HG02970 (cell line): ENCODE data around the gene TATDN3.
"Not testable (repeated sequence)": the region's sequence is repeated elsewhere in the genome, so short reads cannot be mapped to it uniquely, and the experiment has no call there.

Experiments
- ATAC-seq: cut with Tn5 transposase; IDR thresholded peaks from one replicate; pipeline ENCODE4 v1.9.1; 2021; ENCODE audit warnings: mild to moderate bottlenecking, moderate library complexity, moderate number of reproducible peaks; ENCODE audit not compliant: unreplicated experiment, low FRiP score

The TATDN3 gene

DNA sequence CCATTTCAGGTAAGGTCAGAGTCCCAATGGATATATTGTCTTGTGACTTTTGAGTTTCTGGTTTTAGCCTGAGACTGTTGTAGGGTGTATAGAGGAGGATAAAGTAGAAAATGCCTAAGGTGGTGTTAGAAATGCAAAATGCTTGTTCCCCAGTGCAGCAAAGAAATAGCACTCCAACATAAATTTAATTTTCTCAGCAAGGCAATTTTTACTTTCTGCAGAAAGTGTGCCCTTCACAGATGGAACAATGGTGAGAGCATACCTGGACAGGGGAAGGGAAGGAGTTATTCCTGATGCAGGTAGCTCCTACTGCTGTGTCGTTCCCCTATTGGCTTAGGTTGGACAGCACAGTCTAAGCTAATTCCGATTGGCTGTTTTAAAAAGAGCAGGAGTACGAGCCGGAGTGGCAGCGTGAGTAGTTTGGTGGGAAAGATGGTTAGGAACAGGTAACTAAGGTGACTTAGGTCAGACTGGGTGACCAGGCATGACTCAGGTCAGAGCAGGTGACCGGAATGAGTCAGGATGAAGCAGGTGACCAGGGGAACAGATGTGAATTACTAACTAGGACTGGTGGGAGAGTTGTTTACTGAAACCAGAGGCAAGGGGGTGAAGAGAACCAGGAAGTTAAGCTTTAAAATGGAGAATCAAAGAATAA is 34.2 kb downstream of the TATDN3 start:
- no peak for ATAC-seq

DNA sequence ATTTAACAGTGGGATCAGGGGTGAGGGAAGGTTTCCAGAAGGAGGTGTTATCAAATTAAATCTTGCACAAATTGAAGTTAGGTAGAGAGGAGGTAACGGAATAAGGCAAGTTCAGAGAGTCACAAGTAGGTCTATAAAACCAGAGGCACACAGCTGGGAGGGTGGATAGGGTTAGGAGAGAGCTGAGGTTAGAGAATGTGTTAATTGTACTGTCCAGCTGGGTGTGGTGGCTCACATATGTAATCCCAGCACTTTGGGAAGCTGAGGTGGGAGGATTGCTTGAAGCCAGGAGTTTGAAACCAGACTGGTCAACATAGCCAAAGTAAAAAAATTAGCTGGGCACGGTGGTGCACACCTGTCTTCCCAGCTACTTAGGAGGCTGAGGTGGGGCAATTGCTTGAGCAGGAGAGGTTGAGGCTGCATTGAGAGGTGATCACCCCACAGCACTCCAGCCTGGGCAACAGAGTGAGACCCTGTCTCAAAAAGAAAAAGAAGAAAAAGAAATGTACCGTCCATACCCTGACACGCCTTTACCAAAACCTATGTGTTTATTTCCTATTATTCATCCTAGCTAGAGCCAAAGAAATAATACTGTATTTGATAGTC is 35.6 kb downstream of the TATDN3 start:
- no peak for ATAC-seq

GRCh38 chr1:212827831-212828278 is 36.2 kb downstream of the TATDN3 start:
- no peak for ATAC-seq

DNA sequence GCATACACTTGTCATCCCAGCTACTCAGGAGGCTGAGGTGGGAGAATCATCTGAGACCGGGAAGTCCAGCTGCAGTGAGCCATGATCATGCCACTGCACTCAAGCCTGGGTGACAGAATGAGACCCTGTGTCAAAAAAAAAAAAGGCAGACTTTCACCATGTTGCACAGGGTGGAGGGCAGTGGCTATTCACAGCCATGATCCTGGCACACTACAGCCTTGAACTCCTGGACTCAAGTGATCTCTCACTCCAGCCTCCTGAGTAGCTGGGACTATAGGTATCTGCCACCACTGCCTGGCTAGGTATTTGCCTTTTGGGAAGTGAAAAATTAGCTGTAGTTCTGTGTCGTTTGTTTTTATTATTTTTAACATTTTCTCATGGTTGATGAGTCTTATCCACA is 36.7 kb downstream of the TATDN3 start:
- ATAC-seq, result no peak

DNA sequence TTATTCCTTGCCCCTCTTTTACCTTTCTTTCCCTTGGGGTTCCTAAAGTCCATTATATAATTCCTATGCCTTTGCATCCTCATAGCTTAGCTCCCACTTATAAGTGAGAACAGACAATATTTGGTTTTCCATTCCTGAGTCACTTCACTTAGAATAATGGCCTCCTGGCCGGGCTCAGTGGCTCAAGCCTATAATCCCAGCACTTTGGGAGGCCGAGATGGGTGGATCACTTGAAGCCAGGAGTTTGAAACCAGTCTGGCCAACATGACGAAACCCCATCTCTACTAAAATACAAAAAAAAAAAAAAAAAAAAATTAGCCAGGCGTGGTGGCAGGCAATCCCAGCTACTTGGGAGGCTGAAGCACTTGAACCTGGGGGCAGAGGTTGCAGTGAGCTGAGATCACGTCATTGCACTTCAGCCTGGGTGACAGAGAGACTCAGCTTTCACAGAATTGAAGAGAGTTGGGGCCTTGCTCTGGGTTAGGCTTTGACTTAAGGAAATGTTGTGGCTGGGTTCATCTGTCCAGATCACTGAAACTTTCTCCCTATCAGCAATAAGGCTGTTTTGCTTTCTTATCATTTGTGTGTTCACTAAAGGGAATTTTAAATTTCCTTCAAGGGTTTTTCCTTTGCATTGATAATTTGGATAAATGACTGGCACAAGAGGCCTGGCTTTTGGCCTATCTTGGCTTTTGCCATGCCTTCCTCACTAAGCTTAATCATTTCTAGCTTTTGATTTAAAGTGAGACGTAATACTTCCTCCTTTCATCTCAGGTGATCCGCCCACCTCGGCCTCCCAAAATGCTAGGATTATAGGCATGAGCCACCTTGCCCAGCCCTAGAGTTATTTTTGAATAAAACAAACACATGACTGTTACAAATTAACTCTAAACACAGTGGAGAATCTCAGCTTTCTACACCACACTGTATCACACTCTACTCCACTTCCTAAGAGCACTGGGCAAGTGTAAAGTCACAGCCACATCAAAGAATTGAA is 41.8 kb downstream of the TATDN3 start:
- not testable (repeated sequence) for ATAC-seq

GRCh38 chr1:212838145-212838544 is 46.5 kb downstream of the TATDN3 start:
- no peak for ATAC-seq

DNA sequence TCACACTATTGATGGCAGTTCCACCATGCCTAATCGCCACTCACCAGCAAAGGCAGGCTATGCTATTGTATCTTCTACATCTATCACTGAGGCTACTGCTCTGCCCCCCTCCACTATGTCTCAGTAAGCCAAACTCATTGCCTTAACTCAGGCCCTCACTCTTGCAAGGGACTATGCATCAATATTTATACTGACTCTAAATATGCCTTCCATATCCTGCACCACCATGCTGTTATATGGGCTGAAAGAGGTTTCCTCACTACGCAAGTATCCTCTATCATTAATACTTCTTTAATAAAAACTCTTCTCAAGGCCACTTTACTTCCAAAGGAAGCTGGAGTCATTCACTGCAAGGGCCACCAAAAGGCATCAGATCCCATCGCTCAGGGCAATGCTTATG is 52.8 kb downstream of the TATDN3 start:
- not testable (repeated sequence) for ATAC-seq

DNA sequence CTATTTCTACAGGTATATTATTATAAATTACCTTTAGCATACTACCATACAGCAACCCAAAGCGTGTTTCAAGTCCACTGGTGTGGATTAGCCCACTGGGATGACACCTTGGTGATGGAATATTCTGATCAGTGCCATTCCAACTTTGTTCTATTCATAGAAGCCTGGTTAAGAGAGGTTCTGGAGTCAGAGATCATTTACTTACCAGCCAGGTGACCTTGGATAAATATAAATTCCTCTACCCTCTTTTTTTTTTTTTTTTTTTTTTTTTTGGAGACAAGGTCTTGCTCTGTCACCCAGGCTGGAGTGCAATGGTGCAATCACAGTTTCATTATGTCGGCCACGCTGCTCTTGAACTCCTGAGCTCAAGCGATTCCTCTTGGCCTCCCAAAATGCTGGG is 55.9 kb downstream of the TATDN3 start, which contains the start of gene SPATA45:
TSS of gene SPATA45 (minus strand) at position 101 of the 400 bp plus-strand sequence. CDS start 11,500 bp downstream, outside the sequence.
- ATAC-seq, result no peak

- no peak for ATAC-seq
These were observed 60.5 kb downstream of the TATDN3 start for GRCh38 chr1:212852105-212852688.

DNA sequence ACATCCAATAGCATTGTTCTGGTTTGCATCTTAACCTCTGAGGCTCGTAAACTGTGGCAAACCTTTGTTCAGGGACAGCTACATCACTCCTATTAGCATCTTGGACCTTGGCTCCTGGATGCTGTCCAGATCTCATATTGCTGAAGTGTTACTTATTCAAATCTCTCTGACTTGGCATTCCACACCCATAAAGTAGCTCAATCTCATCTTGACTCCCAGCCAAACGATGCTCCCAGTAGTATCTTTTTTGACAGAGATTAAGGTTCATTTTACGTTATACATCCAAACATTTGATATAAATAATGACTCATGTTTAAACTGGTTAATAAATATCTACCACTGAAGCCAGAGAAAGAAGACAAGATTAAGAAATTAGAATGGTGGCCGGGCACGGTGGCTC is 62.0 kb downstream of the TATDN3 start:
- no peak for ATAC-seq

GRCh38 chr1:212856755-212857154 is 65.1 kb downstream of the TATDN3 start:
- ATAC-seq, result no peak

DNA sequence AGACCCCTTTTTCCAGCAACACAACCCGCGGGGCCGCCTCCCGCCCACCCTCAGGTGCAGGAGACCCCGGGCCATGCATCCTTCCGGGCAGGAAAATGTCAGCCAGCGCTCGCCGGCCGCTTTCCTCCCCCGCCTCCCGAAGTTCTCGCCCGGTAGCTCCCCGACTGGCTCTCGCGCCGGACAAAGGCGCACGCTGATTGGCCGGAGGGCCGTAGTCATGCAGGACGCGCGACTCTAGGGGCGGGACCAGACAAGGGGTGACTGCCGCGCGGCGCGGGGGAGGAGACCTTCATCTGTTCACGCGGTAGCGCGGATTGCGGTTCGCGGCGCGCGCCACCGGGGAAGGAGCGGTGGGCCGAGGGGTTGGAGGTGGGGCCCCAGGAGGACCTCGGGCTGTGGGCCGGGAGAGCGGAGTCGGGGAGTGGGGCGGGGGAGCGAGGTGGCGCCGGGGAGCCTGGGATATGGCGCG is 66.3 kb downstream of the TATDN3 start, which contains the start of gene FLVCR1:
TSS of gene FLVCR1 (plus strand) at position 284 of the 469 bp plus-strand sequence. CDS start at position 462, 178 bp downstream.
- peak; percentile 92 for ATAC-seq

- peak; percentile 7 for ATAC-seq
These were observed 67.0 kb downstream of the TATDN3 start for GRCh38 chr1:212858461-212859265.

DNA sequence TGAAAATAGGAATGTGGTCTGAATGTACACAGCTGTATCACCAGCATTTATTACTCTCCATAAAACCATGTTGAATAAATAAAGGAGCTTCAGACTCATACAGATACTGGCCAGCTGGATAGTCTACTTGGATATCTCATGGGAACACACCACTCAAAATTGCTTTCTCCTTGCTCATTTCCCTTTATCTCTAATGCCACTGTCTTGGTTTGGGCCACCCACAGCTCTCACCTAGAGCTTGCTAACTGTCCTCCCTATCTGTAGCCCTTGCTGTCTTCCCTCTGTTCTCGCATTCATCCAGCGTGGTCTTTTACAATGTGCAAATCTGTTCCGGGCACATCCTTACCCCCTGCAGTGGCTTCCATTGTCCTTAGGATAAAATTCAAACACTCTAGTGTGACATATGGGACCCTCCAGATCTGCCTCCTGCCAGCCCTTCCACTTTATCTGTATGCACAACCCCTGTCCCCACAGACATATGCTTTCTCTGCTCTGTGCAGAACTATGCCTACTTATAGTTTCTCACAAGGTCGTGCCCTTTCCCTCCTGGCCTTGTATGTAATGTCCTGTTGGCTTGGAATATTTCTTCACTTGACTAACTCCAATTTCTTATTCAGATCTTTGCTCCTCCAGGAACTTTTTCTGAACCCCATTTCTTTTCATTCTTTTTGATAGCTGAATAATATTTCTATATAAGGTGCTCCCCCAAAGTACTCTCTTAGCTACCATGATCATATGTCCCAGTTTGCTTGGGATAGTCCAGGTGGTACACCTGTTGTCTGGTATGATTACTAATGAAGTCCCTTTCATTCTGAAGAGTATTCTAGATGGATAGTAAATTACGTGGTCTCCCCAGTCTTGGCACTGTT is 69.3 kb downstream of the TATDN3 start:
- ATAC-seq, result no peak

DNA sequence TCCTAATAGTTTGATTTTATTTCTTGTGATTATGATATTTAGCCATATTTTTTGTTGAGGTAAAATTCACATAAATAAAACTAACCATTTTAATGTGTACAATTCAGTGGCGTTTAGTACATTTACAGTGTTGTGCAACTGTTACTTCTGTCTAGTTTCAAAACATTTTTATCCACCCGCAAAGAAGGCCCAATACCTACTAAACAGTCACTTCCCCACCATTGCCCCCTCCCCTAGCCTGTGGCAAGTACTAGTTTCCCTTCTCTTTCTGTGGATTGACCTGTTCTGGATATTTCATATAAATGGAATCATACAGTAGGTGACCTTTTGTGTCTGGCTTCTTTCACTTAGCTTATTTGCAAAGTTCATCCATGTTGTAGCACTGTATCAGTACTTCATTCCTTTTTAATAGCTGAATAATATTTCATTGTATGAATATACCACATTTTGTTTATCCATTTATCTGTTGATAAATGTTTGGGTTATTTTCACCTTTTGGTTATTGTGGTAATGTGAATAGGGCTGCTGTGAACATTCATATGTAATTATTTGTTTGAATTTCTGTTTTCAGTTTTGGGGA is 70.5 kb downstream of the TATDN3 start:
- ATAC-seq, result no peak

- not testable (repeated sequence) for ATAC-seq
These were observed 71.7 kb downstream of the TATDN3 start for GRCh38 chr1:212863345-212863744.

- ATAC-seq, result no peak
These were observed 72.5 kb downstream of the TATDN3 start for GRCh38 chr1:212864201-212864600.
